Epithelial cell of esophagus (primary cell): ENCODE data around the gene MORC2.

Source experiments
- DNase-seq: peaks from one replicate; pipeline ENCODE4 v3.0.0; 2010; ENCODE audit warnings: low read depth
- H3K4me3 ChIP-seq: 2 replicates; pipeline ENCODE4 v1.5.1; 2011; ENCODE audit warnings: mild to moderate bottlenecking, low read length, control low read depth
- CTCF ChIP-seq: IDR thresholded peaks from 2 replicates; pipeline ENCODE4 v1.5.1; 2011; ENCODE audit warnings: low read depth, mild to moderate bottlenecking, low read length, control low read depth, inconsistent platforms; ENCODE audit not compliant: insufficient read depth; ENCODE audit errors: missing control alignments

The MORC2 gene

GRCh38 chr22:30880847-30881246 lies 87.7 kb downstream of the MORC2 start:
- no peak overlapping the region for H3K4me3 ChIP-seq
- DNase-seq = no peak
- no peak for TF ChIP-seq CTCF

DNA sequence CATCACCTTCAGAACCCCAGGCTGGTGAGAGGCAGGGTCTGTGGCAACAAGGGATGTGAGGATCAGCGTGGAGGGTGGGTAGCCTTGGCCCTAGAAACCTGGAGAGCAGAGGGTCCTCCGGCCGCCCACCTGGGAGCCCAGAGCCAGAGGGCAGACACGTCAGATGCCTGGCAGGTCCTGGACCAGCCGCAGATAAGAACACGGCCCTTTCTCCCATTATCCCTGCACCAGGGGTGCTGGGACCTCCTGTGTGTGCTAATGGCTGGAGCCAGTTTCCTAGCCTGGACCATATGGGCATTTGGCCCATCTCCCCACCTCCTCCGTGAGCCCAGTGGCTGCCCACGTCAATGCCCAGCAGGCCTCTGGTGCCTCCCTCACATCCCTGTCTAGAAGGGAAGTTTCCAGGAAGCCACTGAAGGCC lies 88.4 kb downstream of the MORC2 start:
- H3K4me3 ChIP-seq = no peak overlapping the region
- DNase-seq = no peak
- TF ChIP-seq CTCF = no peak

GRCh38 chr22:30879415-30879797 lies 89.2 kb downstream of the MORC2 start:
- no peak overlapping the region for H3K4me3 ChIP-seq
- TF ChIP-seq CTCF = no peak
- no peak for DNase-seq

GRCh38 chr22:30878516-30879414 lies 89.8 kb downstream of the MORC2 start:
- DNase-seq = no peak
- no peak overlapping the region for H3K4me3 ChIP-seq

DNA sequence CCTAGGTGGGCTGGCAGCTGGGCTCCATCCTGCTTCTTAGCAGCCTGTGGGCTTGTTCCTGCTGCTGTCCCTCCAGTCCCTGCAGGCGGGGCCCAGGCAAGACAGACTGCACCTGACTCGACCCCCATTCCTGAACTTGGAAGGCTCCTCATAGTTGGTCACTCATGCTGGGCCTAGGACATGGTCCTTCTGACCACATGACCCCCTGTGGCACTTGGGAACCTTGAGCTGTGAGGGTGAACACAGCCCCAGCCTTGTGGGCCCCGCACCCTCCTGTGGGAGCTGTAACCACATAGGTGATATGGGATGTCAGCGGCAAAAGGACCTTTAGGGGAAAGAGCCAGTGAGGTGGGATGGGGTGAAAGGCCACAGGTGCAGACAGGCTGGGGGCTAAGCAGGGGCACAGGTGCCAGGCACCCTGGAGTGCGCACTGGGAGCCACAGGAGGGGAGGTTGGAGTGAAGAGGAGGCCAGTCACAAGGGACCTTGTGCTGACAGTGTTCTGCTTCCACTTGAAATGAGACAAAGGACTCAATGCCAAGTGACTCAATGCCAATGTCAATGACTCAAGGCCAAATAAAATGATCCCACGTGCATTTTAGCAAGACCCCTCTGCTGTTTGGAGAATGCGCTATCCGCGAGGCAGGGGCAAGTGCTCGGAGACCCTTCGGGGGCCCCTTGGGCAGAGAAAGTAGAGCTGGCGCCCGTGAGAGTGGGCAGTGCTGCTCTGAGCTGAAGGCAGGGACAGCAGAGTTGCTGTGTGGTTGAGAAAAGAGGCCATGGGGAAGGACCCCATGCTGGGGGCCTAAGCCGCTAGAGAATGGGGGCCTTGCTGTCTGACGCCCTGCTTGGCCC lies 90.7 kb downstream of the MORC2 start:
- no peak overlapping the region for H3K4me3 ChIP-seq
- no peak for DNase-seq
- no peak for TF ChIP-seq CTCF

More at GRCh38 chr22:30878516-30879414, 89.8 kb downstream of the MORC2 start:
- no peak for TF ChIP-seq CTCF

GRCh38 chr22:30876915-30877553 lies 91.5 kb downstream of the MORC2 start:
- H3K4me3 ChIP-seq = no peak overlapping the region
- no peak for TF ChIP-seq CTCF
- DNase-seq = no peak
